CD14-positive monocyte (primary cell): Measurements from ENCODE around the gene HMGN3. TPM values are rescaled to one million over a fixed set of nuclear protein-coding genes. Genes with fewer than 3 reads are reported as not detected.

ENCODE experiments used
- DNase-seq, 3 donors: peaks; one replicate each; pipeline ENCODE4 v3.0.0-alpha.2; 2011 to 2022
- H2AFZ ChIP-seq: 2 replicates; pipeline ENCODE4 v1.6.0; 2012; ENCODE audit warnings: mild to moderate bottlenecking, low read depth, low read length, inconsistent platforms; ENCODE audit not compliant: insufficient read depth, poor library complexity, severe bottlenecking
- H3K27ac ChIP-seq, 2 donors: 1 replicate in 1 of 2; 2 replicates in 1 of 2; pipeline ENCODE4 v1.5.1; 2012 to 2013; ENCODE audit warnings: low read length in 2 of 2, control low read depth in 1 of 2, inconsistent platforms in 1 of 2, low read depth in 1 of 2, mild to moderate bottlenecking in 1 of 2
- H3K27me3 ChIP-seq, 2 donors: one replicate each; pipeline versions ENCODE4 v1.6.0 to v1.6.1; 2011 to 2013; ENCODE audit warnings: low read length in 2 of 2; ENCODE audit not compliant: control insufficient read depth in 2 of 2, insufficient read depth in 2 of 2
- H3K36me3 ChIP-seq, 2 donors: replicated peaks in 1 of 2; 1 replicate in 1 of 2; 2 replicates in 1 of 2; pipeline versions ENCODE4 v1.5.1 to v1.6.1; 2012 to 2013; ENCODE audit warnings: low read length in 2 of 2, control low read depth in 1 of 2, inconsistent platforms in 1 of 2, mild to moderate bottlenecking in 1 of 2; ENCODE audit not compliant: insufficient read depth in 2 of 2, control insufficient read depth in 1 of 2
- H3K4me1 ChIP-seq, 2 donors: 1 replicate in 1 of 2; 2 replicates in 1 of 2; pipeline versions ENCODE4 v1.5.1 to v1.6.1; 2012 to 2013; ENCODE audit warnings: low read length in 2 of 2, control low read depth in 1 of 2, inconsistent platforms in 1 of 2, mild to moderate bottlenecking in 1 of 2, moderate library complexity in 1 of 2; ENCODE audit not compliant: insufficient read depth in 2 of 2, control insufficient read depth in 1 of 2
- H3K4me2 ChIP-seq: replicated peaks from 2 replicates; pipeline ENCODE3; 2012; ENCODE audit warnings: low read length, moderate library complexity, mild to moderate bottlenecking; ENCODE audit not compliant: poor library complexity, severe bottlenecking; ENCODE audit errors: extremely low read depth
- H3K4me3 ChIP-seq, 3 experiments: fragments of 200-600 bp in 1 of 3; sonication (generic) in 1 of 3; replicated peaks in 1 of 3; 1 replicate in 2 of 3; 2 replicates in 1 of 3; pipeline ENCODE4 v1.5.1; 2011 to 2013; ENCODE audit warnings: low read length in 3 of 3, mild to moderate bottlenecking in 3 of 3, control low read depth in 2 of 3, low read depth in 2 of 3, inconsistent platforms in 1 of 3, moderate library complexity in 1 of 3
- H3K79me2 ChIP-seq: 2 replicates; pipeline ENCODE4 v1.6.0; 2012; ENCODE audit warnings: mild to moderate bottlenecking, control low read depth, inconsistent platforms, low read length, moderate library complexity; ENCODE audit not compliant: insufficient read depth
- H3K9ac ChIP-seq: 2 replicates; pipeline ENCODE4 v1.6.0; 2017; ENCODE audit warnings: low read length, mild to moderate bottlenecking; ENCODE audit not compliant: insufficient read depth, poor library complexity, severe bottlenecking
- H3K9me3 ChIP-seq, 2 donors: replicated peaks in 1 of 2; 1 replicate in 1 of 2; 2 replicates in 1 of 2; pipeline versions ENCODE4 v1.5.1 to v1.6.1; 2012 to 2013; ENCODE audit warnings: low read length in 2 of 2, control low read depth in 1 of 2; ENCODE audit not compliant: control insufficient read depth in 1 of 2, insufficient read depth in 1 of 2
- H4K20me1 ChIP-seq: 2 replicates; pipeline ENCODE4 v1.6.0; 2012; ENCODE audit warnings: mild to moderate bottlenecking, low read length, control low read depth, moderate library complexity; ENCODE audit not compliant: insufficient read depth
- H3K27ac Mint-ChIP-seq, 7 donors: one replicate each; pipeline ENCODE4 v1.8.0; 2020; ENCODE audit warnings: mild to moderate bottlenecking in 7 of 7, mixed read lengths in 7 of 7, moderate library complexity in 6 of 7, inconsistent platforms in 2 of 7
- H3K27me3 Mint-ChIP-seq, 3 donors: one replicate each; pipeline ENCODE4 v1.8.0; 2021 to 2022; ENCODE audit warnings: low read depth in 3 of 3, mild to moderate bottlenecking in 3 of 3, mixed read lengths in 3 of 3, moderate library complexity in 3 of 3, inconsistent platforms in 1 of 3
- H3K36me3 Mint-ChIP-seq, 2 donors: one replicate each; pipeline ENCODE4 v1.8.0; 2020; ENCODE audit warnings: mixed read lengths in 2 of 2, inconsistent platforms in 1 of 2, mild to moderate bottlenecking in 1 of 2
- H3K4me1 Mint-ChIP-seq: one replicate; pipeline ENCODE4 v1.8.0; 2020; ENCODE audit warnings: mild to moderate bottlenecking, mixed read lengths
- H3K4me3 Mint-ChIP-seq, 2 donors: one replicate each; pipeline ENCODE4 v1.8.0; 2020; ENCODE audit warnings: mild to moderate bottlenecking in 2 of 2, mixed read lengths in 2 of 2, moderate library complexity in 1 of 2
- H3K9me3 Mint-ChIP-seq, 7 donors: one replicate each; pipeline ENCODE4 v1.8.0; 2020 to 2022; ENCODE audit warnings: mixed read lengths in 7 of 7, mild to moderate bottlenecking in 6 of 7, moderate library complexity in 6 of 7, inconsistent platforms in 2 of 7
- CTCF ChIP-seq: fragments of 200-600 bp; IDR thresholded peaks from one replicate; pipeline ENCODE4 v1.8.0; 2022; ENCODE audit warnings: antibody characterized with exemption, mild to moderate bottlenecking
- WGBS: methylation state at CpG from one replicate; pipeline ENCODE4 v1.1.5; 2013; ENCODE audit warnings: missing lambda C conversion rate; ENCODE audit not compliant: insufficient coverage; 5-methylcytosine and 5-hydroxymethylcytosine counted together
- intact Hi-C, 2 donors: fragments of 100-400 bp; cut with micrococcal nuclease; formaldehyde crosslinking; loops; one replicate each; pipeline versions ENCODE4 v1.15.0 to v1.15.1; 2023
- polyA plus RNA-seq, 3 donors: library from polyadenylated mRNA; depleted of rRNA in 1 of 3; unstranded in 2 of 3; stranded (reverse) in 1 of 3; fragments of 300-500 nt in 2 of 3; fragments of >200 nt in 1 of 3; fragmentation: Illumina TruSeq in 2 of 3; gene quantifications; 1 replicate in 2 of 3; 2 replicates in 1 of 3; pipeline ENCODE4 v1.2.3, GENCODE V29; 2012 to 2021

Gene HMGN3
- polyA plus RNA-seq, 3 donors: 63.9 to 106 (median 84.4) TPM

- TF ChIP-seq CTCF: no peak
- Mint-ChIP-seq H3K4me1 (peaks cover 20% of the 10 kb centered on the region), H3K4me3 (peak overlapping the region in 1 of 2 donors; percentile 15), H3K27me3 (peaks cover 0 to 1% (median 0%) of the 10 kb centered on the region in 3 donors), H3K27ac (peak overlapping the region; percentile 59 to 84 (median 82)), H3K36me3 (peaks cover 13 to 22% of the 10 kb centered on the region in 2 donors), H3K9me3 (peaks cover 3 to 9% (median 7%) of the 10 kb centered on the region in 7 donors)
- Histone ChIP-seq H3K4me1 (peaks cover 19 to 20% of the 10 kb centered on the region in 2 donors), H3K9me3 (peaks cover 0 to 2% of the 10 kb centered on the region in 2 donors), H3K4me2 (peak overlapping the region; percentile 43), H3K4me3 (peak overlapping the region in 1 of 3 experiments; percentile 39), H3K36me3 (peaks cover 3 to 10% of the 10 kb centered on the region in 2 donors), H3K27ac (peak overlapping the region in 1 of 2 donors; percentile 82), H4K20me1 (no peaks in the 10 kb centered on the region), H3K27me3 (no peaks in the 10 kb centered on the region), H3K9ac (no peak overlapping the region), H2AFZ (no peak overlapping the region), H3K79me2 (no peaks in the 10 kb centered on the region)
- intact Hi-C loops: no loop called here
- DNase-seq: peak; percentile 18 to 45 (median 41)
Measured at GRCh38 chr6:79196912-79197311, 37.6 kb downstream of the HMGN3 start.

- intact Hi-C loops: no loop called here
- H3K36me3 Mint-ChIP-seq: peaks cover 0 to 8% of the 10 kb centered on the region in 2 donors
- no CpG with 5 or more reads among the region's 2 CpGs for WGBS
Measured at GRCh38 chr6:79193971-79194370, 40.5 kb downstream of the HMGN3 start.

More at GRCh38 chr6:79193971-79194370, 40.5 kb downstream of the HMGN3 start:
- H3K27me3 Mint-ChIP-seq: peaks cover 0 to 3% (median 3%) of the 10 kb centered on the region in 3 donors
- H3K9me3 Mint-ChIP-seq: peaks cover 7 to 20% (median 15%) of the 10 kb centered on the region in 7 donors
- peaks cover 8% of the 10 kb centered on the region in 2 donors for H3K9me3 ChIP-seq
- H3K4me1 Mint-ChIP-seq: peaks cover 18% of the 10 kb centered on the region
- no peaks in the 10 kb centered on the region for H4K20me1 ChIP-seq
- H3K4me3 Mint-ChIP-seq: no peak overlapping the region
- no peak overlapping the region for H3K9ac ChIP-seq
- peaks cover 19 to 20% of the 10 kb centered on the region in 2 donors for H3K4me1 ChIP-seq
- H3K27ac Mint-ChIP-seq: no peak overlapping the region
- H3K27ac ChIP-seq: no peak overlapping the region
- no peaks in the 10 kb centered on the region for H3K36me3 ChIP-seq
- H3K27me3 ChIP-seq: peaks cover 0 to 1% of the 10 kb centered on the region in 2 donors
- H3K79me2 ChIP-seq: no peaks in the 10 kb centered on the region
- no peak overlapping the region for H2AFZ ChIP-seq
- no peak for TF ChIP-seq CTCF
- H3K4me2 ChIP-seq: no peak overlapping the region
- H3K4me3 ChIP-seq: no peak overlapping the region
- DNase-seq: no peak
